GM19240 (cell line): ENCODE results near the gene MED15.
"Not testable (repeated sequence)": the region's sequence is repeated elsewhere in the genome, so short reads cannot be mapped to it uniquely, and the experiment has no call there.

ENCODE experiments used
- DNase-seq: peaks from one replicate; pipeline ENCODE4 v3.0.0; 2011; ENCODE audit warnings: low spot score; ENCODE audit not compliant: insufficient read length

Gene MED15

DNA sequence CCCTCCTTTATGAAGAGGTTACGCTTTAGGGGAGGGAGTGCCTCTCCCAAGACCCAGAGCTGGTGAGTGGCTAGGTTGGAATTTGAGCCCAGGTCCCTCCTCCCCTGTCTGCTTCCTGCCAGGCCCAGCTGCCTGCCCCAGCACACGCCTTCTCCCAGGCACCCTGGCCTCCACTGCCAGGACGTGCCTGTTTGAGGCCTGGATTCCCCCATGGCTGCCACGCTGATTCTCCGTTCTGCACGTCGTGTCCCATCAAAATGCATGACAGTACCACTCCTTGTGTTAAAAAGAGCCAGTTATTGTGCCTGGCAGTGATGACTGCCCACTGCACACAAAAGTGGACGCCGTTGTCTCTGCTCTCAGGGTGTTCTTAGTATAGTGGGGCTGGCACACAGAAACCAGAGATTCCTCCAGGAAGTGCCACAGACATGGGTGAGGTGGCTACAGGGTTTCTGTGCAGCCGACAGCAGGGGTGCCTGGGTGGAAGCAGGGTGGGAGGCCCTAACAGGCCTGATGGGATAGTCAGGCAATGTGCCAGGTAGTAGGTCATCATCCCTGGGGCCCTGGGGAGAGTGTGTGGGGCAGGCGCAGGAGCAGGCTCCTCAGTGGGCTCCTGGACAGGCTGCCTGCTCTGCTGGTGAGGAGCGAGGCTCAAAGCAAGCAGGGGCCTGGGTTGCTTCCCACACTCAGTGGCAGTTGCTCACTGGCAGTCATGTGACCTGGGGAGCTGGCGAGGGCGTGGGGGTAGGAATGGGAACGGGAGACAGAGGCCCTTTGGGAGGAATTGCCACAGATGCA, 24.2 kb downstream of the MED15 start:
- DNase-seq: no peak

DNA sequence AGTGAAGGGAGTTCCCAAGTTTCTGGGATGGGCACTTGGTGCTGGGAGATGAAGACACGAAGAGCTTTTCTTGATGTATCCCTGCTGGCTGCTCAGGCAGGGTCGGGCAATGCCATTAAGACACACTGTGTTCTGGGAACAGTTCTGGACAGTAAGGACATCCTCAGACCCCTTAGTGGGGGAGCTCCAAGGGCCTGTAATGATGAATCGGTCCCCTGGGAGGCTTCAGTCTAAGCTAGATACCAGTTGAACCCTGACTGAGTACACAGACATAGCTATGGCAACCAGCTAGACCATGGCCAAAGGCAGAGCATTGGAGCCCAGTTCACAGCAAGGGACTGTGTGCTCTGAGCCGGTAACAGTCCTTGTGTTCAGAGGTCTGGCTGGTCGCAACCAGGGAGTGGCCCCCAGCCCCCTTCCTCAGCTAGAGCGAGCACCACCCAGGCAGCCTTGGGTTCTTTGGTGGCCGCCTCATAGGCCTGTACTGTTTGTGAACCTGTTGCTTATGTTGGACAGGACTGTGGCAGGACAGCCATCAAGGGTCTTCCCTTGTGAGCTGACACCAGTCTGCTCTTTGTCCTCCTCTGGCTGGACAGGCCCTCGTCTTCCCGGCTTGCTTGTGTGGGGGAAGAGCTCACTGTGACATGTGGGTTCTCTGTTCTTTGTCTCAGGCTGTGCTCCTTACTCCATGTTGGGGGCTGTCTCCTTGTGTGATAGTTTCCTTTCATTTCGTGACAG, 25.0 kb downstream of the MED15 start:
- no peak for DNase-seq

DNA sequence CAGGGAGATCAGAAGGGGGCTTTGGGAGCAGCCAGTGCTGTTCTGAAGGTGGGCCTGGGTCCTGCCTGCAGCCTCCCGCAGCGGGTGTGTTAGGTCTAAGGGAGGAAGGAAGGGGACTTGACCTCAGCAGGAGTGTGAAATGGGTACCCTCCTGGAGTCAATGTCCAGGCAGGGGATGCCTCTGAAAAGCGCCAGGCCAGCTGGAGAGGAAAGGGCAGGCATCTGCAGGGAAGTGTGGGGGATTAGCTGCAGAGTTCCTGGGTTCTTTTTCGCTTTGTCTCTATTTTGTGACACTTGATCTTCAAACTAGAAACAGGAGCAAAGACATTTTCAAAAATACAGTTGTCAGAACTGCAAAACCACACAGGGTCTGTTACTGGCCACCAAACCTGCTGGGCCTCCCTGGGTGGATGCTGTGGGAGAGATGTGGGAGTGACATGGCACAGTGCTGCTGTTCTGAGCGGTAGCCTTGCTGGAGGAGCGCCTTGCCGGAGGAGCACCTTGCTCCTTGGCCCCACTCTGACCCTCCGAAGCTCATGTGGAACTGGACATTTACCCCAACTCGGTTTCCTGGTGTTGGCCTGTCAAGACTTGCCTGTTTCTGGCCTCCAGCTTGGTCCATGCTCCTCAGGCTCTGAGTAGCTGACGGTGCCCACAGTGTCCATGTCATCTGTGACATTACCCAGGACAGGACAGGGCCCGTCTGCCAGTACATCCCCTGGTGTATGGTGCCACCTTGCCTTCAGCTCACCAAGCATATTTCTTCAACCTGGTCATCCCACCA, 25.9 kb downstream of the MED15 start:
- DNase-seq: no peak

DNA sequence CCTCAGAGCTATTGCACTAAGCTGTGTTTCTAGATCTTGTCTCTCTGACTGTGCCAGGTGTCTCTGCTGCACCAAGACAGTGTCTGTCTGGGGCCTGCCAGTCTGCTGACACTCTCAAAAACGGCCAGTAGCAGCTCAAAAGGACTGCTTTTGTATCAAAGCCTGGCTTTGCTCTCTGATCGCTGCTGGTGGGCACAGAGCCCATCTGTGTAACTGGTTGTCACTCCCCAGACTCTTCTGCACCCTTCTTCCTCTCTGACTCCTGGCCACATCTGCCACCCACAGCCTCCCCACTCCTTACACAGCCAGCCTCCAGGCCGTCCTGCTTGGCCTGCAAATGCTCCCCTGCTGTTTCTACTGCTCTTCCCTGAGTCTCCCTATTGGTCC, 26.5 kb downstream of the MED15 start:
- no peak for DNase-seq

DNA sequence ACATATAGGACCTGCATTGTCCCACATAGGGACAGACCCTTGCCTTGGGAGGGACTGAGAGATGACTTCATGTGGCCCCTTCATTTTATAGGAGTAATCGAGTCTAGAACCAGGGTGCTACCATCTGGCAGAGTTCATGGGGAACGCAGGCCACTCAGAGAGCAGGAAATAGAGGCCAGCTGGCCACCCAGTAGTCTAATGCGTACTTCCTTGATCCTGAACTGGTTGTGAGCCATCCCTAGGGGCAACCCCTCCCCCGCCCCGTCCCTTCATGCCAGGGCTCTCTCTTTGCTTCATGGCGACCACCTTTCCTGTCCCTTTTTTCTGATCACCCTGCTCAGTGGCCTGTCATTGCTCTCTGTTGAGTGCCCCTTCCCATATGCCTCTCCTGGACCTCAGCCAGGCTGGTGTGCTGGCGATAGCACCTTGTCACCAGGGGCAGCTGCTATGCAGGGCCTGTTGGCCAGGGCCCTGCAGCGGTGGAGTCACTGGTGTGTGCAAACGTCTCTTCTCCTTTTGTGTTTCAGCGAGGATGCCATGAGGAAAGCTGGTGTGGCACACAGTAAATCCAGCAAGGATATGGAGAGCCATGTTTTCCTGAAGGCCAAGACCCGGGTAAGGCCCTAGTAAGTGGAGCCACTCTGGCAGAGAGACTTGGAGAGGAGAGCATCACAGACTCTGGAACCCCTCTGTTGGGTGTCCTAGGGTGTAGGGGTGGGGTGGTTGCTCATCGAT, 29.3 kb downstream of the MED15 start:
- DNase-seq: no peak

DNA sequence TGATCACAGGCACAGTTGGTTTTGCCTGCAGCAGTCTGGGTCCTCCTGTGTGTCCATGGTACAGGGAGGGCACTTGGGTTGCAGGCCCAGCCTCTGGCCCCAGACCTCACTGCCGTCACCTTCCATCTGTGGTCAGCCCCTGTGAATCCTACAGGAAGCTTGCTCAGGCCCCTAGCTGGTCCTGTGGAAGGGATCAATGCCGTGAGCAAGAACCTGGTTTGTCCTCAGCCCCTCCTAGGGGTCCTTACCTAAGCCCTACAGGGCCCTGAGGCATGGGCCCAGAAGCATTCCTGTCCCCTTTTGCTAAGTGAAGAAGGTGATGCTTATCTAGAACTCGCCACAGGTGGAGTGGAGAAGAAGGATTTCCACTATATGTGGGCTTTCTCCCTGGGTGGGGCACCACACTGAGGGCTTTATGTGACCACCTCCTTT, 29.9 kb downstream of the MED15 start:
- no peak for DNase-seq

DNA sequence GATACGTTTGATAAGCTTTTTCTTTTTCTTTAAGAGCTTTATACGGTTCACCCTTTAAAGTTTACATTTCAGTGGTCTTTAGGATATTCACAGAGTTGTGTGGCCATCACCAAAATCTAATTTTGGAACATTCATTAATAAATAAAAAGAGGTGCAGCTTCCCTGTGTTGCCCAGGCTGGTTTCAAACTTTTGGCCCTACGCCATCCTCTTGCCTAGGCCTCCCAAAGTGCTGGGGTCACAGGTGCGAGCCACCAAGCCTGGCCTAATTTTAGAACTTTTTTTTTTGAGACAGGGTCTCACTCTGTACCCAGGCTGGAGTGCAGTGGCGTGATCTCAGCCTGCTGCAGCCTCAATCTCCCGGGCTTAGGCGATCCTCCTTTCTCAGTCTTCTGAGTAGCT, 30.6 kb downstream of the MED15 start:
- no peak for DNase-seq

DNA sequence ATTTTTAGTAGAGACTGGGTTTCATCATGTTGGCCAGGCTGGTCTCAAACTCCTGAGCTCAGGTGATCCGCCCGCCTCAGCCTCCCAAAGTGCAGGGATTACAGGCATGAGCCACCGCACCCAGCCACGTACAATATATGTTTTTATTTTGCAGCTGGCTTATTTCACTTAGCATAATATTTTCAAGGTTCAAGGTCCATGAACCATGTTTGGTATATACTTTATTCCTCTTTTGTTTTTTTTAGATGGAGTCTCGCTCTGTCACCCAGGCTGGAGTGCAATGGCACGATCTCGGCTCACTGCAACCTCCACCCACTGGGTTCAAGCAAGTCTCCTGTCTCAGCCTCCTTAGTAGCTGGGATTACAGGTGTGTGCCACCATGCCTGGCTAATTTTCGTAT, 31.5 kb downstream of the MED15 start:
- DNase-seq: not testable (repeated sequence)

DNA sequence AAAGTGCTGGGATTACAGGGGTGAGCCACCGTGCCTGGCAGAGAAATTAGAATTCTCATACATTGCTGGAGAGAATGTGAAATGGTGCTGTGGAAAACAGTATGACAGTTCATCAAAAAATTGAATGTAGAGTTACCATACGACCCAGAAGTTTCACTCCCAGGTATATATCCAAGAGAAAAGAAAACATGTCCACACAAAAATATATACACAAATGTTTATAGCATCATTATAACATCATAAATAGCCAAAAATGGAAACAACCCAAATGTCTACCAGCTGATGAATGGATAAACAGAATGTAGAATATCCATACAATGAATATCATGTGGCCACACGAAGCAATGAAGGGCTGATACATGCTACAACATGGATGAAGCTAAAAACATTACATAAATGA, 34.6 kb downstream of the MED15 start:
- no peak for DNase-seq

DNA sequence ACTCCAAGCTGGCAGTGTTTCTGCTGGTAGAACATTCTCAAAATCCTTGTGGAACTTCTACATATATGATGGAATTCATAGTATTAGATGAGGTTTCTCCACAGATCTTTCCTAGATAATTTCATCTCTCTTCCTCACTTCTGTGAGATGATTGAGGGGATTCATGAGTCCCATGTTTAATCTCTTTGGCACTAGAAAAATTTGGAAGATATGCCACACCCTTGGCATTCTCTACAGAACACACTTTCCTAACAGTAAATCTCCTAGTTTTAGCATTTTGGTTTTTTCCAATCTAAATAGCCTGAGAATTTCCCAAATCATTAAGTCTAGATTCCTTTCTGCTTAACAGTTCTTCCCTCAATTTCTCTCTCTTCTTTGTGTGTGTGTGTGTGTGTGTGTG, 35.3 kb downstream of the MED15 start:
- no peak for DNase-seq

DNA sequence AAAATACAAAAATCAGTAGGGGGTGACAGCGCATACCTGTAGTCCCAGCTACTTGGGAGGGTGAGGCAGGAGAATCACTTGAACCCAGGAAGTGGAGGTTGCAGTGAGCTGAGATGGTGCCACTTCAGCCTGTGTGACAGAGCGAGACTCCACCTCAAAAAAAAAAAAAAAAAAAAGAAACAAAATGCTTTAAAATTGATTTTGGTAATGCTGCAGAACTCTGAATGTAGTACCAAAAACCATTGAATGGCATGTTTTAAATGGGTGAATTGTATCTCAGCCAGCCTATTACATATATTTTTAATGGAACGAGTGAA, 37.9 kb downstream of the MED15 start:
- DNase-seq: not testable (repeated sequence)

DNA sequence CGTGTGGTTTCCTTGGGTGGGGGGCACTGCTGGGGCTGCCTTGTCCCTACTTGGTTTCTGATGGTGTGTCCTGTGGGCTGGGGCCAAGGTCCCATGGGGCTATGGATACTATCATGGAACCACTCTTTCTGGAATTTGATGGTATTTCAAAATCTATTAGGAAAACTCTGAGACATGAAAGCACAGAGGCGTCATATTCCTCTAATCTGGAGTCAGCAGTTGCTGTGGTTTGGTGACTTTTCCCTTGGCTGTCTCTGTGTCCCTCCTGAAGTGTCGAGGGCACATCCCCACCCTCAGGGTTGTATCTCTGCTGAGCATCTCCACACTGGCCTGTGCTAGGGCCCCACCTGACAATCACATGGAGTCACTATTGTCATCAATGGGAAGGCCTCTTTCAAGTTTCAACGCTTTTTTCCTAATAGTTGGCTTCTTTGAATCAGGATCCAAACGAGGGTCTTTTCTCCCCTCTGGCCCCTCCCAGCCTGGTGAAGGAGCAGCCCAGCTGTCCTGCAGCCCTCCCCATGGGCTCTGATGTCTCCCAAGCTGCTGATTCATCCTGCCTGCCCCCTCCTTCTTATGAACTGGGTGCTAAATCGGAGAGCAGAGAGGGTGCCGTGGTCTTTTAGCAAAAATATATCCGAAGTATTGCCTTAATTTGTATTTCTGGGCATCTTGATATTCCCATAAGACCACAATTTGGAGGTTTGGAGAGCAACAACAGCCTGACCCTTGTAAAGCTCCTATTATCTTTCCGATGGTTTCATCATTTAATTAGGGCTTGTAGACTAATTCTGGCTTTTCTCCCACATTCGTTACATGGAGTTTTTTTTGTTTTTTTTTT, 38.5 kb downstream of the MED15 start:
- no peak for DNase-seq

DNA sequence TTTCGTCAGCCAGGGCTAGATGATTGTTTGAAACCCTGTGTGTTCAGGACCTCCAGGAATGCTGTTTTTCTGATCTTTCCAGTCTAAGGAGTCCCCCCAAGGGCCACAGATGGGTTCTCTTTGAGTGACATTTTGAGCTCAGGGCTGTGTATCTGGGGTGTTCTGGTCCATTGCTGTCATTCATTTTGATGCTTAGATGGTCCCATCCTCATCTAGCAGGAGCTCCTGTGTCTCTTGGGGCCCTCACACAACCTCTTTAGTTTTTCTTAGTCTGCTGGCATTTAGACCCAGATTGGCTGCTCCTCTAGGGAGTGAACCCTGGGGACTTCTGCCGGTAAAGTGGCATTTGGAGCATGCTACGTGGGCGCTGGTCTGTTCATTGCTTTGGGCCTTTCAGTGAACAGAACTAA, 39.1 kb downstream of the MED15 start:
- DNase-seq: no peak

DNA sequence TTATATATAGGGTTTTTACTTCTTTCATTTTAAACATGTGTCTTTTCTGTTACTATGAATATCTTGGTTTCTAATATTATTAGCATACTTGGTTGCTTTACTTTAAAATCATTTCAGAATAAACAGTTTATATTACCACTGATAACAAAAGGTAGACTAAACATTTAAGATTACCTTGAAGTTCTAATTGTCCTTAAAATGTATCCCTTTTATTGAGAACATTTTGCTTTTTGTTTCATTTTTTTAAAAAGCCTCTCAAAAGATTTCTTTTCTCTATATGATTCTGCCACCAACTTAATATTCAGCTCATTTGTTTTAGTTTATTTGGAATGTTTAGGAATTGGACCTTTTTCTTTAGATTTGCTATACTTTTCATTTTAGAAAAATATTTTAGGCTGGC, 39.6 kb downstream of the MED15 start:
- no peak for DNase-seq

DNA sequence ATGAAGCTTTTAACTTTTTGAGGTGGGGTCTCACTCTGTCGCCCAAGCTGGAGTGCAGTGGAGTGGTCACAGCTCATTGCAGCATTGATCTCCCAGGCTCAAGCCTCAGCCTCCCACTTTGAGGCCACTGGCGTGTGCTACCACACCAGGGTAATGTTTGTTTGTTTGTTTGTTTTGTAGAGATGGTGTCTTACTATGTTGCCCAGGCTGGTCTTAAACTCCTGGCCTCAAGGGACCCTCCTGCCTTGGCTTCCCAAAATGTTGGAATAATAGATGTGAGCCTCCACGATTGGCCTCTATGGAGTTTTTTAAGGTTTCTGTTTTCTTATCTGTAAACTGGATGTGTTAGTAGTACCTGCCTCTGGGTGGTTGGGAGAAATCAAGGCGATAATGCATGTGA, 41.4 kb downstream of the MED15 start:
- DNase-seq: no peak

DNA sequence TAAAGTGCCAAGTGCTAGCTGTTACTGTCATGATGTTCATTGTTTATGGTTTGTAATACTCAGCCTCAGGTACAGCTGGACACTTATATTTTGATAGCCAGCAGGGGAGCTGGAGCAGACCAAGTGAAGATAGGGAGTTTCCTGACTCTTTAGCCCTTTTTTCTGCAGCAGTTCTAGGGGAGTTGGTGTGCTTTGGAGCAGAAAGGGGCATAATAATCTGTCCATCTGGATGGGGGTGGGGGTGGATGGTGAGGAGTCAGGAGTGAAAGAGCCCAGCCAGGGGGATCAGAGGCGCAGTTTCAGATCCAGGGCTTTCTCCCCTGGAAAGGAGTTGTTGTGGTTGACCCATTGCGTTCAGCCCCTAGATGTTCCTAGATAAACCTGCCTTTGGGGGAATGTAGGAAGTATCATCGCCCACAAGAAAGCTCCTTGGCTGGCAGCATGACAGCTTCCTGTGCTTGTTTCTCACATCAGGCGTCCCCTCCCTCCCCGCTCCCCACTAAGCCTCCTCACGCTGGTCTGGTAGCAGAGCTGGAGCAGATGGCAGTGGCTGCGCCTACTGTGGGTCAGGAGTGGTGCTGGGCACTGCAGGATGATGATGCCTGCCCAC, 41.9 kb downstream of the MED15 start:
- DNase-seq: no peak

DNA sequence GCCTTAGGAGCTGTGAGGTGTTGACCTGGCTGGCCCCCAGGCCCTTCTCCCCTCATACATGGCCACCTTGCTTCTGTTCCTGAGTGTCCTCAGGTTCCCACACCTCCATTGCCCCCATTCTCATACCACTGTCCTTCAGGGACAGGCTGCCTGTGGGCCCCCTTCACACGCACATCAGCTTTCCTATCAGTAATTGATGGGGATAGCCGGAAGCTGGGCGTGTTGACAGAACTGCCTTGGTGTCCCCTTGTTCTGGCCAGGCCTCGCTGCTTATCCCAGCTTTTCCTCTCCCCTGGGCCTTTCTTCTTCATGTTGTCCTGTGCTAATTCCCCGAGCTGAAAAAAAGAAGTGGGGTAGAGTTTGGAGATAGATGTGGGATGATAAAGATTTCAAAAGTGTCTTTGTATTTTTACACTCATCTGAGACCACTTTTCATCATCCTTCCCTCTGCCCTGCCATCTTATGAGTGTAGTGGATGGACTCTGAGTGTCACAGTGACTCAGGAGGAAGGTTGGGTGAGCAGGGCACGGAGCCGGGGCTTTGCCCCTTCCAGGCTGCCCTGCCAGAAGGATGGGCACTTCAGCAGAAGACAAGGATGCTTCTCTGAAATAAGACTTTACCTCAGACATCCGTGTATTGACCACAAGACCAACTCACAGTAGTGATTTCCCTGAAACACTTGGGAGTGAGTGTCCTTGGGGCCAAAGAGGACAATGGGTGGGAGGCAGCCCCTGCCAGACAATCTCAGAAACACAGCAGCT, 42.8 kb downstream of the MED15 start:
- no peak for DNase-seq

DNA sequence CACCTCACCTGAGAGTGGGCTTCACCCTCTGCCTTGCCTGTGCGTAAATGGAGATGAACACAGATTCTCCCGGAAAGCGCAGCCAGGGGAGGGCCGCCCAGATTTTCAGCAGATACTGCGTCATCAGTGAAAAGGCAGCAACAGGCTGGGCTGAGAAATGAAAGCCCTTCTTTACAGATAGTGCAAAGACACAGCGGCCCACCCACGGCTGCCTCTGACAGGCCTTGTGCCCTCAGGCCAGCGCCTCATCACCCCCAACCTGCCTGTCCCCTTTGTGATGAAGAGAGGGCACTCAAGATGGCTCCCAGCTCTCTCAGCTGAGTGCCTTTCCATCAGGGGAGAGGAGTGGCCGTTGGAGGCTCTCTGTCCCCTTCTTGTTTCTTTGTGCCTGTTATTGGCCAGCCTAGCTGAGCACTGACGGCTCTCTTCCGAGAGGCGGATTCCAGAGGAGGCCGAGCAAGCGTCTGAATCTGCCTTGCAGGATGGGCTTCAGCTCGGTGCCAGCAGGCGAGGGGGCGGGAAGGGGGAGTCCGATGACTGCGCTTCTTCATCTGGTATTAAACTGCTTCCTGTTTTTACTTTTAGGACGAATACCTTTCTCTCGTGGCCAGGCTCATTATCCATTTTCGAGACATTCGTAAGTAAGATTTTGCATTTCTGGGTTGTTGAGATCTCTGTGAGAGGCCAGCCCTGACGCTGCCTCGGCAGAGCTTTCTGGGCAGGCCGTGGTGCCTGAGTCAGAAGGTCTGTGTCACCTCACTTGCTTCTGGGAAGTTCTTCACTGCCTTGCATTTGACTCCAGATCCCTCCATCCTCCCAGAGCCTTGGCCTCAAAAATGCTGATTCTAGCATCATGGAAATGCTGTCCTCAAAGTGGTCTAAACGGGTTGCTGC, 43.7 kb downstream of the MED15 start:
- no peak for DNase-seq
